Large intestine (tissue), 3 donors: ENCODE results near the gene LSM3. TPM values are rescaled to one million over a fixed set of nuclear protein-coding genes. Genes with fewer than 3 reads are reported as not detected.

ENCODE experiments used
- DNase-seq, 2 donors: peaks; one replicate each; pipeline versions ENCODE4 v3.0.0 to v3.0.0-alpha.2; 2013
- H3K27ac ChIP-seq: one replicate; pipeline ENCODE4 v1.5.1; 2013; ENCODE audit warnings: low read length
- H3K27me3 ChIP-seq: 2 replicates; pipeline ENCODE4 v1.6.1; 2013; ENCODE audit warnings: low read length; ENCODE audit not compliant: control insufficient read depth, insufficient read depth
- H3K36me3 ChIP-seq: 2 replicates; pipeline ENCODE4 v1.6.1; 2013; ENCODE audit warnings: low read length; ENCODE audit not compliant: control insufficient read depth, insufficient read depth
- H3K4me1 ChIP-seq: one replicate; pipeline ENCODE4 v1.6.1; 2013; ENCODE audit warnings: low read length; ENCODE audit not compliant: control insufficient read depth, insufficient read depth
- H3K4me3 ChIP-seq: one replicate; pipeline ENCODE4 v1.5.1; 2013; ENCODE audit warnings: low read length
- H3K9me3 ChIP-seq: one replicate; pipeline ENCODE4 v1.6.1; 2013; ENCODE audit warnings: mild to moderate bottlenecking, low read depth, low read length, moderate library complexity; ENCODE audit not compliant: control insufficient read depth
- WGBS: methylation state at CpG from one replicate; pipeline ENCODE4 v1.1.5; 2013; ENCODE audit warnings: low lambda C conversion rate; ENCODE audit not compliant: insufficient coverage; 5-methylcytosine and 5-hydroxymethylcytosine counted together
- polyA plus RNA-seq: library from polyadenylated mRNA; unstranded; fragments of 120-200 nt; gene quantifications from one replicate; pipeline ENCODE4 v1.2.1, GENCODE V29; 2013

The LSM3 gene
- polyA plus RNA-seq, 1 donor: 13.7 TPM

DNA sequence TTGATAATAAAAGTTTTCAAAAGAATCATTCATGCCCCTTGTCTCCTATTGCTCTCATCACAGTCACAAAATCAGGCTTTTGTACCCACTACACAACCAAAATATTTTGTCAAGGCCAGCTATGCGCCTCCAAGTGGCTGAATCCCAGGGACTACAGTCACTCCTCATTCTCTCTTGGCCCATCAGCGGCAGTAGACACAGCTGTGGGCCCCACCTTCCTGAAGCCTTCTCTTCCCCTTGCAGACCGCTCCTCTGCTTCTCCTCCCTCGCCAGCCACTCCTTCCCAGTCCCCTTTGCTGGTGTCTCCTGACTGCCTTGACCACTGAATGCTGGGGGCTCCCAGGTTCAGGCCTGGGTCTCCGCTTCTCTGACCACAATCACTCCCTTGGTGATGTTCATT is 52.1 kb downstream of the LSM3 start:
- H3K4me1 ChIP-seq: peaks cover 83% of the 10 kb centered on the region
- H3K9me3 ChIP-seq: peaks cover 2% of the 10 kb centered on the region
- no CpG with 5 or more reads among the region's 5 CpGs for WGBS
- no peak for DNase-seq
- no peaks in the 10 kb centered on the region for H3K27me3 ChIP-seq
- no peaks in the 10 kb centered on the region for H3K36me3 ChIP-seq
- no peak overlapping the region for H3K27ac ChIP-seq
- H3K4me3 ChIP-seq: no peak overlapping the region

DNA sequence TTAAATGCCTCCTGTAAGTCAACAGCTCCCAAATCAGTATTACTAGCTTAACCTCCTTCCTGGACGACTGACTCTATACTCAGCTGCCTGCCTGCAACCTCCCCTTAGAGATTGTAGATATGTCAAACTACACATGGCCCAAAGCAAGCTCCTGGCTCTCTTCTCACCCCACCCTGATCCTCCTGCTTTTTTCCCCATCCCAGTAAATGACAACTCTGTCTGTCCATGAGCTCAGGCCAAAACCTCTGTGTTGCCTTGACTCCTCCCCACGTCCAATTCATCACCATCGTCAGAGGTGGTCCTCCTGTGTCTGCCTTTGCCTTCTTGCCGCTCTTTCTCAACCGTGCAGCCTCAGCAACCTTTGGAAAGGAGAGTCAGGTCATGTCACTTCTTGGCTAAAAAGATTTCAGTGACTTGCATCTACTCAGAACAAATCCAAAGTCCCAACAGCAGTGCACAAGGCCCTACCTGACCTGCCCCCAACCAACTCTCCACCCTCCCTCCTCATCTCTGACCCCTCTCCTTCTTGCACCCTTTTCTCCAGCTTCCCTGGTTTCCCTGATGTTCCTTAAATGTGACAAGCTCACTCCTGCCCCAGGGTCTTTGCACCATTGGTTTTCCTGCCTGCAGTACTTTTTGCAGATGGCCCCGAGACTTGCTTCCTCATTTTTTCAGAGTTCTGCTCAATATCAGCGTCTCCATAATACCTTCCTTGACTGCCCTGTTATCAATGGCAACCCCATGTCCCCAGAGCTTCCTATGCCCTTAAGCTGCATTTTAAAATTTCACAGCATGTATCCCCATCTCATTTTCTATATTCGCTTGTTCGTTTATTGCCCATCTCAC is 52.8 kb downstream of the LSM3 start:
- no peak overlapping the region for H3K27ac ChIP-seq
- H3K4me3 ChIP-seq: no peak overlapping the region
- DNase-seq: no peak
- H3K27me3 ChIP-seq: no peaks in the 10 kb centered on the region
- 100% methylated on average over 1 of the region's 9 CpGs for WGBS
- H3K4me1 ChIP-seq: peaks cover 78% of the 10 kb centered on the region
- no peaks in the 10 kb centered on the region for H3K36me3 ChIP-seq
- peaks cover 2% of the 10 kb centered on the region for H3K9me3 ChIP-seq

DNA sequence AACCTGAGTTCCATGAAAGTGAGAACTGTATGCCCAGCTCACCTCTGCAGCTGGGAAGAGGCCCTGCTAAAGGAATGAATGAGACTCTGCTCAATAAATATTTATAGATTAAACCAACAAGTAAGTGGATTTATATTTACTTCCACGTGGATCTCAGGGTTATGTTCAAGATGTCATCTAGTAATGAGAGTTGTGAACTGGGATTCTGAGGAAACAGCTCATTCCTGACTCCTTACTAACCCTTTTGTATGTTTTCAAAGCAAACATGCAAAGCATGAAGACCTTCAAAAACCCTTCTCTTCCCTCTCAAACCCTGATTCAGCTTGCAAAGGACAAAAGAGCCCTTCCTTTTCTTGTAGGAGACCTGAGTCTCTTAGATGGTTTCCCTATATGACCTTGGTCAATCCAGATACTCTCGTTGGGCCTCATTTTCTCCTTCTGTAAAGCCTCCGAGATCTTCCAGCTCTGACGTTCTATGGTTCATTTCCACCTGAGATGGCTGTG is 53.4 kb downstream of the LSM3 start:
- Histone ChIP-seq H3K36me3 (no peaks in the 10 kb centered on the region), H3K9me3 (peaks cover 2% of the 10 kb centered on the region), H3K4me3 (no peak overlapping the region), H3K4me1 (peaks cover 71% of the 10 kb centered on the region), H3K27me3 (no peaks in the 10 kb centered on the region), H3K27ac (peak overlapping the region; percentile 20)
- WGBS: 56% methylated on average over 1 of the region's 4 CpGs
- DNase-seq: no peak

DNA sequence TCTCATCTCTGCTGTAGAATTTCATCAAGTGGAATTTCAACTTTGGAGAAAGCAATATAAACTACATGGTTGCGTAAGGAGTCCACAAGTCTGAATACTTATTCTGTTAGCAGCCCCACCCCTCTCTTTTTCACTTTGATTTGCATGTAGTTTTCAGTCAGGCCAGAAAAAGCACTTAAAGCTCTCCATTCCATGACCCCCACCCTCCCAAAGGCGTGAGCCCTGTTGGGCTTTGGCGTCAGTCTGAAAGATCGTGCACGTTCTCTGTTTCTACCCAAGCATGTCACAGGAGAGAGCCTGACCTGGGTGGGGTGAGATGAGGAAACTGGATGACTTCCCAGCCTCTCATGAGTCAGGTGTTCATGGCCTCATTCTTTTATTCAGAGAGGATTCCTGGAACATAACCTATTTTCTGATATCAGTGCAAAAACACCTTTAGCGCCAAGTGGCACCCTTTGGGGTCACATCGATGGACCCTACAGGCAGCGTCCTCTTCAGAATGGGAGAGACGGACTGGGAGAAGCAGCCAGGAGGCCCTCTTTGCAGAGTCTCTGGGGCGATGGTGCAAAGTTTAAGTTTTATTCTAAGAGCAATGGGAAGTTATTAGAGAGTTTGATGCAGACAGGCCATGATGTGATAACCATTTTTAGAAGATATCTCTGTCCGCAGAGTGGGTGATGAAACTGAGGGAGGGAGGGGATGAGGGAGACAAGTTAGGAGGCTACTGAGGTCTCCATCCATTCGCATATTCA is 55.8 kb downstream of the LSM3 start:
- Histone ChIP-seq H3K4me1 (peaks cover 60% of the 10 kb centered on the region), H3K9me3 (peaks cover 2% of the 10 kb centered on the region), H3K36me3 (no peaks in the 10 kb centered on the region), H3K4me3 (no peak overlapping the region), H3K27me3 (no peaks in the 10 kb centered on the region), H3K27ac (peak overlapping the region; percentile 97)
- DNase-seq: peak; percentile 93 to 97
- WGBS: 13% methylated on average over 3 of the region's 12 CpGs

DNA sequence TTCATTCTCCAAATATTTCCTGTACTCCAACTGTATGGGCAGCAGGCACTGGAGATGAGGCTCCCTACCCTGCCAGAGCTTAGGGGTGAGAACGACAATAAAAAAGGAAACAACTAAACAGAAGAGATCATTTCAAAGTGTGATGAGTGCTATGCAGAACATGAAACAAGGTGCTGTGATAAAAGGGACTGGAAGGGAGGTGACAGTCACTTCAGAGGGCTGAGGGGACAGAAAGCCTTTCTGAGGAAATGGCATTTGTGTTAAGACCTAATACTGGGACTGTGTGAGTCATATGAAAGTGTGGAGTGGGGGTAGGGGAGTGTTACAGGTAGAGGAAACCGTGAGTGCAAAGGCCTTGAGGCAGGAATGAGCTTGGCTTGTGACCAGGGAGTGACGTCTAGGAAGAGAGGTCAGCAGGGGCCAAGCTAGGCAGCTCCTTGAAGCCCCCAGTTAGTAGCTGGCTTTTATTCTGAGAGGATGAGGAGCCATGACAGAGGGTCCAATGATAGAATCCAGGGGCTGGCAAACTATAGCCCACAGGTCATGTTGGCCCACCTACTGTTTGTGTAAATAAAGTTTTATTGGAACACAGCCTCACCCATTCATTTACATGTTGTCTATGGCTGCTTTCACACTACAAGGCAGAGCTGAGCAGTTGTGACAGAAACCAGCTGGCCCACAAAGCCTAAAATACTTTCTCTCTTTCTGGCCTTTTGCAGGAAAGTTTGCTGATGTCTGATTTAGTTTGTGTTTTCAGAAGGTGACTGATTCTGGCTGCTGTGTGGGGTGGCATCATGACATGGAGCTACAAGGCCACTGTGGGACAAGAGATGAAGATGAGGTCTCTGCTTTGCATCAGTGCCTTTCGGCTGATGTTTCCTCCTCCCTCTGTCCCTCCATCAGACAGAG is 56.6 kb downstream of the LSM3 start:
- Histone ChIP-seq H3K36me3 (no peaks in the 10 kb centered on the region), H3K4me1 (peaks cover 56% of the 10 kb centered on the region), H3K27me3 (no peaks in the 10 kb centered on the region), H3K27ac (peak overlapping the region; percentile 97), H3K9me3 (peaks cover 2% of the 10 kb centered on the region), H3K4me3 (no peak overlapping the region)
- DNase-seq: peak; percentile 82 to 84
- WGBS: 80% methylated on average over 1 of the region's 4 CpGs

- WGBS: no CpG with 5 or more reads among the region's 8 CpGs
- DNase-seq: no peak
These were observed 57.3 kb downstream of the LSM3 start for GRCh38 chr3:14235912-14236295.

DNA sequence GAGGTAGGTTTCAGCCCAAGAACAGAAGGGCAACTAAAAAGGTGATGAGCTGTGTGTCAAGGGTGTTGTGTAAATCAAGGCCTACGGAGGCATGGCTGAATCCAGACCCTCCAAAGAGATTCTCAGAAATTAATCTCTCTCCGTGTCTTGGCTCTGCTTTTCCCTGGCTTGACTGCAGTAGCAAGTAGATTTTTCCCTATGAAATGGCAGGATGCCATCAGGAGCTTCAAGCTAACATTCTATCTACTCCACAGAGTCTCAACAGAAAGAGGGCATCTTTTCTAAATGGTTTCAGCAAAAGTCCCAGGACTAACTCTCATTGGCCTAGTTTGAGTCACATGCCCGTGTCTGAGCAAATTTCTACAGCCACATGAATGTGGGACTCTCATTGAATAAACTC is 58.3 kb downstream of the LSM3 start:
- peaks cover 40% of the 10 kb centered on the region for H3K4me1 ChIP-seq
- no peak overlapping the region for H3K4me3 ChIP-seq
- no peaks in the 10 kb centered on the region for H3K36me3 ChIP-seq
- H3K27me3 ChIP-seq: no peaks in the 10 kb centered on the region
- H3K27ac ChIP-seq: no peak overlapping the region
- WGBS: no CpG with 5 or more reads among the region's 3 CpGs
- DNase-seq: no peak
- H3K9me3 ChIP-seq: peaks cover 2% of the 10 kb centered on the region

More at GRCh38 chr3:14235912-14236295, 57.3 kb downstream of the LSM3 start:
- Histone ChIP-seq H3K4me1 (peaks cover 50% of the 10 kb centered on the region), H3K36me3 (no peaks in the 10 kb centered on the region), H3K4me3 (no peak overlapping the region), H3K27me3 (no peaks in the 10 kb centered on the region), H3K27ac (peak overlapping the region; percentile 97), H3K9me3 (peaks cover 2% of the 10 kb centered on the region)

GRCh38 chr3:14237457-14237856 is 58.8 kb downstream of the LSM3 start:
- no peak overlapping the region for H3K27ac ChIP-seq
- H3K4me3 ChIP-seq: no peak overlapping the region
- H3K4me1 ChIP-seq: peaks cover 35% of the 10 kb centered on the region
- no peak for DNase-seq
- WGBS: no CpG with 5 or more reads among the region's 6 CpGs
- peaks cover 2% of the 10 kb centered on the region for H3K9me3 ChIP-seq
- no peaks in the 10 kb centered on the region for H3K36me3 ChIP-seq
- H3K27me3 ChIP-seq: no peaks in the 10 kb centered on the region

DNA sequence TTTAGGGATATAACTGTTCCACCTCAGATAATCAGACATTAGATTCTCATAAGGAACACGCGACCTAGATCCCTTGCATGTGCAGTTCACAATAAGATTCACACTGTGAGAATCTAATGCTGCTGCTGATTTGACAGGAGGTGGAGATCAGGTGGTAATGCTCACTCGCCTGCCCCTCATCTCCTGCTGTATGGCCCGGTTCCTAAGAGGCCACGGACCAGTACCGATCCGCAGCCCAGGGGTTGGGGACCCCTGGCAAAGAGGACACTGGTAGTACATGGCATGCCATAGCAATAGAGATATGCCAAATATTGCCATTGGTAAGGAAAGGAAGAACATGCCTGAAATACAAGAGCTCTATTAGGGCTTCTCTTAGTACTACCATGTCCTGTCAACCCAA is 59.7 kb downstream of the LSM3 start:
- no peaks in the 10 kb centered on the region for H3K27me3 ChIP-seq
- no peaks in the 10 kb centered on the region for H3K36me3 ChIP-seq
- no peak for DNase-seq
- no peak overlapping the region for H3K4me3 ChIP-seq
- peaks cover 29% of the 10 kb centered on the region for H3K4me1 ChIP-seq
- no CpG with 5 or more reads among the region's 7 CpGs for WGBS
- peaks cover 2% of the 10 kb centered on the region for H3K9me3 ChIP-seq
- H3K27ac ChIP-seq: no peak overlapping the region

- Histone ChIP-seq H3K36me3 (no peaks in the 10 kb centered on the region), H3K27ac (no peak overlapping the region), H3K27me3 (no peaks in the 10 kb centered on the region), H3K4me1 (peaks cover 27% of the 10 kb centered on the region), H3K4me3 (no peak overlapping the region), H3K9me3 (no peaks in the 10 kb centered on the region)
- peak in 1 of 2 donors; percentile 59 for DNase-seq
These were observed 60.3 kb downstream of the LSM3 start for GRCh38 chr3:14238930-14239329.
